GM19463 (cell line): ENCODE data around the gene NXPE3.
"Not testable (repeated sequence)": the region's sequence is repeated elsewhere in the genome, so short reads cannot be mapped to it uniquely, and the experiment has no call there.

Experiments used
- ATAC-seq: cut with Tn5 transposase; IDR thresholded peaks from one replicate; pipeline ENCODE4 v1.9.1; 2021; ENCODE audit warnings: mild to moderate bottlenecking, moderate library complexity; ENCODE audit not compliant: unreplicated experiment

NXPE3 gene

GRCh38 chr3:101779047-101779821 is at the start of gene NXPE3:
Gene NXPE3 (plus strand): TSS chr3:101779211. CDS start chr3:101785597, 6,386 bp downstream.
- ATAC-seq: peak; percentile 95

GRCh38 chr3:101729586-101729985 is 49.4 kb upstream of the NXPE3 start:
- ATAC-seq: no peak

GRCh38 chr3:101730839-101731238 is 48.2 kb upstream of the NXPE3 start:
- ATAC-seq: no peak

GRCh38 chr3:101732240-101732641 is 46.8 kb upstream of the NXPE3 start:
- ATAC-seq: no peak

GRCh38 chr3:101735833-101736232 is 43.2 kb upstream of the NXPE3 start:
- ATAC-seq: no peak

GRCh38 chr3:101741914-101742313 is 37.1 kb upstream of the NXPE3 start:
- not testable (repeated sequence) for ATAC-seq

- ATAC-seq: no peak
Observed at GRCh38 chr3:101744811-101745210, 34.2 kb upstream of the NXPE3 start.

GRCh38 chr3:101745934-101746333 is 33.1 kb upstream of the NXPE3 start:
- not testable (repeated sequence) for ATAC-seq

- ATAC-seq: not testable (repeated sequence)
Observed at GRCh38 chr3:101753386-101754113, 25.5 kb upstream of the NXPE3 start.

GRCh38 chr3:101758224-101758623 is 20.8 kb upstream of the NXPE3 start:
- no peak for ATAC-seq

GRCh38 chr3:101762041-101762646 is 16.9 kb upstream of the NXPE3 start:
- ATAC-seq: no peak

GRCh38 chr3:101777745-101778281 is 1.2 kb upstream of the NXPE3 start:
- ATAC-seq: not testable (repeated sequence)

- ATAC-seq: no peak
Observed at GRCh38 chr3:101778385-101779046, 495 bp upstream of the NXPE3 start.

GRCh38 chr3:101779822-101780381 is 891 bp downstream of the NXPE3 start:
- no peak for ATAC-seq

GRCh38 chr3:101780661-101781060 is 1.6 kb downstream of the NXPE3 start:
- no peak for ATAC-seq

GRCh38 chr3:101781166-101781565 is 2.2 kb downstream of the NXPE3 start:
- no peak for ATAC-seq

GRCh38 chr3:101784855-101785613 is 6.0 kb downstream of the NXPE3 start:
- ATAC-seq: no peak

- ATAC-seq: peak; percentile 97
Observed at GRCh38 chr3:101791778-101792177, 12.8 kb downstream of the NXPE3 start.

- no peak for ATAC-seq
Observed at GRCh38 chr3:101796077-101796680, 17.2 kb downstream of the NXPE3 start.
